Ectodermal cell (in vitro differentiated cells): ENCODE measurements around the gene KRT77. TPM values are rescaled to one million over a fixed set of nuclear protein-coding genes. Genes with fewer than 3 reads are reported as not detected.
"Not testable (repeated sequence)": the region's sequence is repeated elsewhere in the genome, so short reads cannot be mapped to it uniquely, and the experiment has no call there.

Source experiments
- H3K27ac ChIP-seq: 2 replicates; pipeline ENCODE4 v1.7.0; 2013; ENCODE audit warnings: mild to moderate bottlenecking, low read depth, low read length; ENCODE audit not compliant: insufficient read depth, poor library complexity, severe bottlenecking
- H3K27me3 ChIP-seq: 2 replicates; pipeline ENCODE4 v1.7.0; 2013; ENCODE audit warnings: mild to moderate bottlenecking, low read length; ENCODE audit not compliant: insufficient read depth, control insufficient read depth, poor library complexity, severe bottlenecking
- H3K36me3 ChIP-seq: one replicate; pipeline ENCODE4 v1.7.0; 2013; ENCODE audit warnings: low read length; ENCODE audit not compliant: control insufficient read depth, insufficient read depth
- H3K4me1 ChIP-seq: one replicate; pipeline ENCODE4 v1.7.0; 2013; ENCODE audit warnings: low read length; ENCODE audit not compliant: control insufficient read depth, insufficient read depth
- H3K4me3 ChIP-seq: 2 replicates; pipeline ENCODE4 v1.7.0; 2013; ENCODE audit warnings: low read depth, low read length, control low read depth; ENCODE audit not compliant: insufficient read depth
- H3K9me3 ChIP-seq: 2 replicates; pipeline ENCODE4 v1.7.0; 2013; ENCODE audit warnings: mild to moderate bottlenecking, low read length, moderate library complexity; ENCODE audit not compliant: control insufficient read depth
- WGBS, 2 experiments: methylation state at CpG; one replicate each; pipeline ENCODE4 v1.1.7; 2013; ENCODE audit warnings: missing lambda C conversion rate in 2 of 2; 5-methylcytosine and 5-hydroxymethylcytosine counted together
- polyA plus RNA-seq, 4 experiments: library from polyadenylated mRNA; stranded (reverse); fragments of 50-300 nt; gene quantifications; one replicate each; pipeline ENCODE4 v1.2.3, GENCODE V29; 2013

The KRT77 gene
- not detected for polyA plus RNA-seq (2013, experiment 1 of 4)
- polyA plus RNA-seq (2013, experiment 2 of 4) = not detected
- not detected for polyA plus RNA-seq (2013, experiment 3 of 4)
- polyA plus RNA-seq (2013, experiment 4 of 4) = 0.08 TPM

- no peak within 1 kb of the TSS for H3K27ac ChIP-seq
- peaks cover 13% of the 10 kb centered on the region for H3K4me1 ChIP-seq
- no peaks in the 10 kb centered on the region for H3K36me3 ChIP-seq
- H3K9me3 ChIP-seq = no peaks in the 10 kb centered on the region
- 87 to 92% methylated on average over 1 to 2 of the region's 2 CpGs for WGBS, 2 experiments
- no peaks in the 10 kb centered on the region for H3K27me3 ChIP-seq
- no peak within 1 kb of the TSS for H3K4me3 ChIP-seq
Measured at GRCh38 chr12:52703424-52703823, at the start of gene KRT77. TSS of gene KRT77 (minus strand) at chr12:52703524. CDS start at chr12:52703434, 90 bp downstream.

GRCh38 chr12:52752516-52752915, 49.2 kb upstream of the KRT77 start:
- Histone ChIP-seq H3K27me3 (peaks cover 9% of the 10 kb centered on the region), H3K4me3 (no peak overlapping the region), H3K4me1 (no peaks in the 10 kb centered on the region), H3K9me3 (no peaks in the 10 kb centered on the region), H3K27ac (no peak overlapping the region), H3K36me3 (no peaks in the 10 kb centered on the region)
- WGBS, 2 experiments = 78 to 82% methylated on average over 2 of the region's 2 CpGs

- H3K4me1 ChIP-seq = no peaks in the 10 kb centered on the region
- no peak overlapping the region for H3K4me3 ChIP-seq
- H3K27me3 ChIP-seq = peaks cover 9% of the 10 kb centered on the region
Measured at GRCh38 chr12:52751795-52752194, 48.5 kb upstream of the KRT77 start.

DNA sequence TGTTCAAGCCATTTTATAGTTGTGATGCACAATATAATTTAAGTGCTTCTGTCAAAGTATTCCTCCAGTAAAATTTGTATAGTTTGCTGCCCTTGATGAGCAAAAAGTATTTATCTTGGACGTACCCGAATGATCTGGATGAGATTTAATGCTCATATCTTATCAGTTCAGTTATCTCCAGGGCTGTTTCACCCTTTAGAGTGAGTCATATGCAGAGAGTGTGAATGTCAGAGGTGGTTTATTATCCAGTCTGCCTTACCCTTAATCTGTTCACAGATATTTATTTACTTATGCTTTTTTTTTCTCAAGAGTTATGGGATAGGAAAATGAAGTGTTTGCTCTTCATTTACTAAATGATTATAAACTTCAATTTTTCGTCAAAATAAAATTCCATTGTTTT, 47.2 kb upstream of the KRT77 start:
- H3K27ac ChIP-seq, H3K4me1 ChIP-seq, H3K9me3 ChIP-seq, H3K36me3 ChIP-seq, H3K4me3 ChIP-seq: not testable (repeated sequence)
- 90 to 94% methylated on average over 2 to 3 of the region's 3 CpGs for whole genome bisulfite sequencing, 2 experiments
- H3K27me3 ChIP-seq = peaks cover 16% of the 10 kb centered on the region

More at GRCh38 chr12:52751795-52752194, 48.5 kb upstream of the KRT77 start:
- Histone ChIP-seq H3K27ac (no peak overlapping the region), H3K9me3 (no peaks in the 10 kb centered on the region), H3K36me3 (no peaks in the 10 kb centered on the region)

GRCh38 chr12:52749827-52750226, 46.5 kb upstream of the KRT77 start:
- no peaks in the 10 kb centered on the region for H3K9me3 ChIP-seq

GRCh38 chr12:52748578-52748977, 45.3 kb upstream of the KRT77 start:
- Histone ChIP-seq H3K36me3 (no peaks in the 10 kb centered on the region), H3K27ac (no peak overlapping the region), H3K4me3 (no peak overlapping the region), H3K4me1 (no peaks in the 10 kb centered on the region), H3K27me3 (peaks cover 22% of the 10 kb centered on the region), H3K9me3 (no peaks in the 10 kb centered on the region)
- 86% methylated on average over 14 of the region's 14 CpGs for WGBS, 2 experiments

More at GRCh38 chr12:52749827-52750226, 46.5 kb upstream of the KRT77 start:
- H3K4me3 ChIP-seq = no peak overlapping the region
- H3K27ac ChIP-seq = no peak overlapping the region
- peaks cover 17% of the 10 kb centered on the region for H3K27me3 ChIP-seq
- H3K4me1 ChIP-seq = no peaks in the 10 kb centered on the region
- WGBS, 2 experiments = 92 to 93% methylated on average over 3 of the region's 3 CpGs
- H3K36me3 ChIP-seq = no peaks in the 10 kb centered on the region

GRCh38 chr12:52745554-52745953, 42.2 kb upstream of the KRT77 start:
- H3K27me3 ChIP-seq = peaks cover 16% of the 10 kb centered on the region
- 75 to 79% methylated on average over 5 of the region's 5 CpGs for WGBS, 2 experiments

GRCh38 chr12:52744493-52745156, 41.3 kb upstream of the KRT77 start:
- H3K9me3 ChIP-seq = no peaks in the 10 kb centered on the region
- no peak overlapping the region for H3K27ac ChIP-seq
- no peaks in the 10 kb centered on the region for H3K36me3 ChIP-seq
- 64 to 70% methylated on average over 1 of the region's 1 CpG for WGBS, 2 experiments
- H3K27me3 ChIP-seq = peaks cover 16% of the 10 kb centered on the region
- no peaks in the 10 kb centered on the region for H3K4me1 ChIP-seq
- no peak overlapping the region for H3K4me3 ChIP-seq

More at GRCh38 chr12:52745554-52745953, 42.2 kb upstream of the KRT77 start:
- Histone ChIP-seq H3K36me3 (no peaks in the 10 kb centered on the region), H3K9me3 (no peaks in the 10 kb centered on the region), H3K27ac (no peak overlapping the region), H3K4me1 (no peaks in the 10 kb centered on the region), H3K4me3 (no peak overlapping the region)

DNA sequence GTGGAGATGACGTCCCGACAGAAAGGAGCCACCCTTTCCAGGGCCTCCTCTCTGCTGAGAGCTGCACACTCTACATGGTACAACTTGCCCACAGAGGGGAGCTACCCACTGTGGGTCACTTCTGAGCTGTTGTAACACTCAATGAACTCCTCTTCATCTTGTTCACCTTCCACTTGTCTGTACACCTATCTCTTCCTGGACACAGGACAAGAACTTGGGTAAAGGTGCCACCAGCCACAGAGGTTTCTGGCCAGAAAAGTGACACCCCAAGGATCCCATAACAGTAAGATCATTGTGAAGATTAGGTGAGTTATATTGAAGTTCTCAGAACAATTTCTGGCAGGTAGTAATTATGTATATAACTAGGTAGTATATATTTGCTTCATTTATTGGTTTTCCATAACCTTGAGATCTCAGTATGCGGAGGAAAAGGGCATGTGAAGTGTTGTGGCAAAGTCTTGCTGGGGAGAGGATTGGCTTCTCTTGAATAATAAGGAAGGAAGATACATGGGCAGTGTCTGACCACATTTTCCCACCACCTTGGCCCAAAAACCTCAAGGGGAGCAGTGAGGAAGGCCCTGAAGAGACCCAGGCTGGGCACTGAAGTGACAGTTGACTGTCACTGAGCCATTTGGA, 39.6 kb upstream of the KRT77 start:
- H3K9me3 ChIP-seq = no peaks in the 10 kb centered on the region
- H3K27ac ChIP-seq = no peak overlapping the region
- no peak overlapping the region for H3K4me3 ChIP-seq
- H3K36me3 ChIP-seq = no peaks in the 10 kb centered on the region
- H3K27me3 ChIP-seq = peaks cover 16% of the 10 kb centered on the region
- H3K4me1 ChIP-seq = no peaks in the 10 kb centered on the region
- 70 to 80% methylated on average over 3 of the region's 3 CpGs for WGBS, 2 experiments

DNA sequence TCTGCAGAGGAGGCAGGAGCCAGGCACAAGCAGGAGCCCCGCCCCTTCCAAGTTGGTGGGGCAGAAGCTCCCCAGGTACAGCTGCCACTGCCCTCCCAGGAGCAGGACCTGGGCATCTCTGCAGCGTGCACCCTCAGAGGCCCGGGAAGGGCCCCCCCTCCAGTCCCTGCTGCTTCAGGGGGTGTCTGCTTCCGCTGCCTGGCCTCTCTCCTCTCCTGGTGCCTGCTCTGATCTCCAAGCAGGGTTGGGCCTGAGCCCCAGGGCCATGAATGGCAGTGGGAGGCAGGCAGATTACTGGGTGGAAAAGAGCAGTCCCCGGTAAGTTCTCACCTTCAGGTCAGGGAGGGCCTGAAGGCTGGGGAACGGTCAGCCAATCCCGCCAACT, 38.9 kb upstream of the KRT77 start:
- Histone ChIP-seq H3K9me3 (no peaks in the 10 kb centered on the region), H3K36me3 (no peaks in the 10 kb centered on the region), H3K27ac (no peak overlapping the region), H3K4me3 (no peak overlapping the region), H3K4me1 (no peaks in the 10 kb centered on the region), H3K27me3 (peaks cover 16% of the 10 kb centered on the region)
- 75 to 82% methylated on average over 7 of the region's 7 CpGs for WGBS, 2 experiments
